Activated gamma-delta T cell (primary cell): ENCODE results near the gene CHD9NB.

Experiments
- DNase-seq: peaks from one replicate; lab custom pipeline; 2025; lab: John Stamatoyannopoulos, UW

Gene CHD9NB

GRCh38 chr16:53031323-53031942 lies 21.3 kb downstream of the CHD9NB start:
- DNase-seq: no peak

- no peak for DNase-seq
Observed at GRCh38 chr16:53029971-53030370, 22.7 kb downstream of the CHD9NB start.

DNA sequence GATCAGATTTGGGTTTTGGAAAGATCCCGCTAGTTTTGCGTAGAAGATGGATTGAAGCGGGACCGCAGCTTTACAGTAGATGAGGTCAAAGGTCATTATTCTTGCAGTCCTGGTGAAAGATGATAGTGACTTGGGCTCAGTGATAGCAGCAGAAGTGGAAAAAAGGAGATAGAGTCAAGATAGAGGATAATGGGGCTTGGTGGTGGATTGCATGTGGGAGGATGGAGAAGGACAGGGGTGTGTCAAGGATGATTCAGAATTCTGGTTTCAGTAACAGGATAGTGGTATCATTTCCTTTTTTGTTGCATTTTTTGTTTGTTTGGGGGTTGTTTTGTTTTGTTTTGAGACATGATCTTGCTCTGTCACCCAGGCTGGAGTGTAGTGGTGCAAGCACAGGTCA lies 28.7 kb downstream of the CHD9NB start:
- DNase-seq: no peak

DNA sequence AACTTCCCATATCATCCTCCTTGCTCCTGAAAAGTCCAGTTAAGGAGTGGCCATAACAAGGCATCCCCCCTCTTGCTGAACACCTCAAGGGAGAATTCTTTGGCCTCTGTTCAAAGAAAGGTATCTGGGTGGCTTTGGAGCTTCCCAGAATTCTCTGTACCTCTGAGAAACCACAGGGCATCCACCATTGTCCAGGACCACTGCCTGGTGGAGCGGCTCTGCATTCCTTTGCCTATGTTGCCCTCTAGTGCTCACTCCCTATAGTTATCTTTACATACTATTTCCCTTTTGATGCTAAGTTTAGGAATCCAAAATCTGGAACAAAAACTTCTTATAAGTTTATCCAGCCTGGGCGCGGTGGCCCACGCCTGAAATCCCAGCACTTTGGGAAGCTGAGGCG lies 30.3 kb downstream of the CHD9NB start:
- no peak for DNase-seq

GRCh38 chr16:53018834-53019416 lies 33.8 kb downstream of the CHD9NB start:
- no peak for DNase-seq

DNA sequence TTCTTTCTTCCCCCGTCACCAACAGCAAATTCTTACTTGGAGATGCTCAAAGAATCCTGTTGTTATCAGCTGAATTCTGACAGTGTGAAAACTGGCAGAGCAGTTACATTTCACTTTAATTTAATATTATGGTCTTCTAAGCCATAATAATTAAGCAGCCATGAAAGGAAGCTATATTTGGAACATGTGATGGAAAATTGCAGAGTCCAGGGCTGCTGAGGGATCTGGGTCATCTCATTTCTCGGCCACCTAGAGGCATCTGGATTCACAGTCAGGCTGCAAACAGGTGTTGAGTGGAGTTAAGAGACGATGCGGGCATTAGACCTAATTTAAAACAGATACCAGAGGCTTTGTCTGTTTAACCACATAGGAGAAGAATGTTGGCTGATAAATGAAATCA lies 38.4 kb downstream of the CHD9NB start:
- no peak for DNase-seq

DNA sequence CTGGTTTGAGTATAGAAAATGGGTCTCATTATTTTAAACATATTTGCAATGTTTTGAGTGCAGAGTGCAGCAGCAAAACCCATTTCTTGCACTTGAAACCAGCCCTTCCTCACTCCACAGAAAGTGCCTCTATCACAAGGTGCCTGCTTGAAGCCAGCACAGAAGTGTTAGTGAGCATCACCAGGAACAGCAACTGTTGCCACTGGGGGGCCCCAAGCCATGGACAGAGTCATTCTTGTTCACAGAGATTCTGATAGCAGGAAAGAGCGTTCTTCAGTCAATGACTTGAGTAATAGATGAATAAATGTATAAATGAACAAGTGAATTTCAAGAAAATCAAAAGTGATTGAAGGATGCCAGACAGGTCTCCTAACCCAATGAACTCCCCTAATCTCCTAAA lies 45.6 kb downstream of the CHD9NB start:
- DNase-seq: no peak

- DNase-seq: no peak
Observed at GRCh38 chr16:52997922-52998321, 54.8 kb downstream of the CHD9NB start.

DNA sequence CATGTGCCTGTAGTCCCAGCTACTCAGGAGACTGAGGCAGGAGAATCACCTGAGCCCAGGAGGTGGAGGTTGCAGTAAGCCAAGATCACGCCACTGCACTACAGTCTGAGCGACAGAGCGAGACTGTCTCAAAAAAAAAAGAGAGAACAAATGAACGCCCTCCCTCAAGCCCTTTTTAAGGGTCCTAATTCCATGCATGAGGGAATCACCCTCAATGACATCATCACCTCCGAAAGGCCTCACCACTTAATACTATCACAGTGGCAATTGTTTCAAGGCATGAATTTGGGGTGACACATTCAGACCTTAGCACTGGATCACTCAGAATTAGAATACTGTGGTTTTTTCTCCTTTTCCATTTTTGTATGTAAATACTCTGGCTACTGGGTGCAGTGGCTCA lies 57.8 kb downstream of the CHD9NB start:
- DNase-seq: no peak

DNA sequence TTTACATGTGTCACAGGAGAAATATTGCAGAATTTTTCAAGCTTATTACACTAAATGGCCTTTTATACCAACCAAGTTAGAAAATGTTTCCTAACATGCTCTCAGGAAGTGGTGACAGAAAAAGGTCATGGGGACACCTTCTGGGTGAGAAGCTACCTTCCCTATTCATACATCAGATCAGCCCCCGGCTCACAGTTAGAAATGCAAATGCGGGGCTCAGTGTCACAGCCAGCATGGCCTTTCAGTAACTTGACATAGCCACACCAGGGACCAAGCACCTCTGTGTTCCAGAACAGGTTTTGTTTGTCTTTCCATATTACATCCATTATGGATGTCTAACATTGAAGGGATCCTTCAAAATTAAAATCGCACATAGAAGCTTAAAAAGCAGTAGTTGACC lies 59.5 kb downstream of the CHD9NB start:
- no peak for DNase-seq

GRCh38 chr16:52991572-52991971 lies 61.1 kb downstream of the CHD9NB start:
- no peak for DNase-seq
